GM21381 (cell line): ENCODE results near the gene LRRC75A.

Experiments
- ATAC-seq: cut with Tn5 transposase; IDR thresholded peaks from one replicate; pipeline ENCODE4 v1.9.1; 2021; ENCODE audit warnings: mild to moderate bottlenecking, moderate library complexity; ENCODE audit not compliant: unreplicated experiment

LRRC75A gene

DNA sequence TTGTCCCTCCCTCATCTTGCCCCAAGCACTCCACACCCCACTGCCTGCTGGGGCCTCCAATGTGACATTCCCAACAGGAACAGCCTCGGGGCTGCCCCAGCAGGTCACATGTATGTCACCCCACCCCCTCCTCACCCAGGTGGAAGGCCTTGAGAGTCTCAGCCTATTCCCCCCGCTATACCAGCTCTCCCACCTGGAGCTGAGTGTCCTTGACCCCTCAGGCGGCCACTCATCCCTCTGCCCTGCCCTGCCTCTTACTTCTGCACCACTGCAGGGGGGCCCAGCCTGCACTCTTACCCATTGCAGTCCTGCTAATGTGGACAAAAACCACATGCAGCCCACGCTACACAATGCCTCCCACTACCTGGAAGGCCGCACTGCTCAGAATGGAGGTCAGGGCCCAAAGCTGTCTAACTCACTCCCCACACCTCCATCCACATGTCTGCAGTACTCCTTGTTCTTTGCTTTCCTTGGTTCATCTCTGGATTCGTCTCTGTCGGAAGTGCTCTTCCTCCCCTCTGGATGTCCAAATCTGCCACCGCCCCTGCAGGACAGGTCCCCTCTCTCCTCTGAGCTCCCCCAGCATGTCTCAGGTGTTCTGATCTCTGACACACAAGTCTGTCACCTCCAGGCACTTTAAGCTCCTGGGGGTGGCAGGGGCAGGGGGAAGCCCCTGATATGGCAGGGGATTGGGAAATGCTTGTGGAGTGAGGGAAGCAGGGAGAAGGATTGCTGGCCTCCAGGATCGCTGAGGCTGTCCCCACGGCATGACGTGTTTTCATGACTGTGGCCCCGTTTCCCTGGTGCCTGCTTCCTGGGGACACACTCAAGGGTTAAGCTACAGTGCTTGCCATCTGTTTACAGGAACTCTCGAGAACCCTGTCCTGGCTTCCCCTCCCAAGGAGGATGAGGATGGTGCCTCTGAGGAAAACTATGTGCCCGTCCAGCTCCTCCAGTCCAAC lies 55.8 kb downstream of the LRRC75A start:
- ATAC-seq = no peak

DNA sequence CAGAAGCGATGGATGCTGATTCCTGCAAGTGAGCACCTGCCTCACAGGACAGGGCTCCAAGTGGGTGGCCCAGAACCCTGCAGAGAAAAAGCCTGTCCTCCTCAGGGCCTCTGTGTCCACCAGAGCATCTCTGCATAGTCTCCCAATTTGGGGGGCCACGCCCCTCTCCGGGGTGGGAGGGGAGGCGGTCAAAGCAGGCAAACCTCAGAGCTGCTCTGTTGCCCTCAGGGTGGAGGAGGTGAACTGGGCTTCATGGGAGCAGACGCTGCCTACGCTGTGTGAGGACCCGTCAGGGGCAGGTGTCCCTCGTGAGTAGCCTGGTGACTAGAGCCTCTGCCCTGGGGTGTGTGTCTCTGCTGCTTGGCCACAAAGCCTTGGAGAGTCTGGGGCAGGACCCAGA lies 57.3 kb downstream of the LRRC75A start:
- ATAC-seq = no peak

DNA sequence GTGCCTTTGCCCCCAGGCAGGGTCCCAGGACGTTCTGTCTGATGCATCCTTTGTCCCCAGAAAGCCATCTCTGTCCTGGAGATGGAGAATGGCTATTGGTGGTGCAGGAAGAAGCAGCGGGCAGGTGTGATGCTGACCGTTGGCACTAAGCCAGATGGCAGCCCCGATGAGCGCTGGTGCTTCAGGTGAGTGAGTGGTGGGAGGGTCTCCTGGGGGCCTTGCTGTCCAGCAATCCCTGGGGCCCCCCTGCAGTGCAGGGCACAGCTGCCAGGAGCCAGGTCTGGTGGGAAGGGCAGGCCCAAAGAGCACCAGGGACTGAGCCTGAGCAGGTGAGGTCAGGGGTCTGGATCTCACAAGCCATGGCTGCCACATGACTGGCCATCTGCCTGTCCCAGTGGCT lies 58.5 kb downstream of the LRRC75A start:
- no peak for ATAC-seq

DNA sequence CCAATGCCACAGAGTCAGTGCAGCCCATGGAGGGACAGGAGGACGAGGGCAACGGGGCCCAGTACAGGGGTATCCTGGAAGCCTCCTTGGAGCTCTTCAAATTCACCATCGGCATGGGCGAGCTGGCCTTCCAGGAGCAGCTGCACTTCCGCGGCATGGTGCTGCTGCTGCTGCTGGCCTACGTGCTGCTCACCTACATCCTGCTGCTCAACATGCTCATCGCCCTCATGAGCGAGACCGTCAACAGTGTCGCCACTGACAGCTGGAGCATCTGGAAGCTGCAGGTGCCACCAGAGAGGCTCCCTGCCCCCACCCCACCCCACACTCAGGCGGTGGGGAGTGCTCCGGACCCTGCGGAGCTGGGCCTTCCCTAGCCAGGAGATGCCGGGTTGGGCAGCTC lies 60.0 kb downstream of the LRRC75A start:
- no peak for ATAC-seq

DNA sequence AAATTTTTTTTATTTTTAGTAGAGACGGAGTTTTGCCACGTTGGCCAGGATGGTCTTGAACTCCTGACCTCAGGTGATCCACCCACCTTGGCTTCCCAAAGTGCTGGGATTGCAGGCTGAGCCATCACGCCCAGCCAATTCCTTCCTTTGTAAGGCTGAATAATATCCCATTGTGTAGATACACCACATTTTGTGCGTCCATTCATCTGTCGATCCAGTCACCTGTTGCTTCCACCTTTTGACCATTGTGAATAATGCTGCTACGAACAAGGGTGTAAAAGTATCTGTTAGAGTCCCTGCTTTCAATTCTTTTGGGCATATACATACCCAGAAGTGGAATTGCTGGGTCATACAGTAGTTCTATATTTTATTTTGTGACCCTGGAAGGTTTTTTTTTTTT lies 61.3 kb downstream of the LRRC75A start:
- no peak for ATAC-seq

DNA sequence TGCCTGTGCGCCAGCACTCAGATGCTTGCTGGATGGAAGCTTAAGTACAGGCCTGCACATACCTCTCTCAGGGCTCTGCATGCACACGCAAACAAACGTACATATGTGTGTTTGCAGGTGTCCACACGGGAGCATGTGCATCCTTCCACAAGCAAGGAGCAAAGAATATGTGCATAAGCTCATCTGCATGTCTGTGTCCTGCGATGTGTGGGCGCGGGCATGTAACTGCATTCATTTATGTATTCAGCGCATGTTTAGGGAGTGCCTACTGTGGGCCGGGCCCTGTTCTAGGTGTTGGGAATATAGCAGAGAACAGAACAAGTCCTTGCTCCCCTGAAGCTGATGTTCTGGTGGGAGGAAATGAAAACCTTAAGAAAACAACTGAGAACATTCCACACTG lies 62.9 kb downstream of the LRRC75A start:
- no peak for ATAC-seq

DNA sequence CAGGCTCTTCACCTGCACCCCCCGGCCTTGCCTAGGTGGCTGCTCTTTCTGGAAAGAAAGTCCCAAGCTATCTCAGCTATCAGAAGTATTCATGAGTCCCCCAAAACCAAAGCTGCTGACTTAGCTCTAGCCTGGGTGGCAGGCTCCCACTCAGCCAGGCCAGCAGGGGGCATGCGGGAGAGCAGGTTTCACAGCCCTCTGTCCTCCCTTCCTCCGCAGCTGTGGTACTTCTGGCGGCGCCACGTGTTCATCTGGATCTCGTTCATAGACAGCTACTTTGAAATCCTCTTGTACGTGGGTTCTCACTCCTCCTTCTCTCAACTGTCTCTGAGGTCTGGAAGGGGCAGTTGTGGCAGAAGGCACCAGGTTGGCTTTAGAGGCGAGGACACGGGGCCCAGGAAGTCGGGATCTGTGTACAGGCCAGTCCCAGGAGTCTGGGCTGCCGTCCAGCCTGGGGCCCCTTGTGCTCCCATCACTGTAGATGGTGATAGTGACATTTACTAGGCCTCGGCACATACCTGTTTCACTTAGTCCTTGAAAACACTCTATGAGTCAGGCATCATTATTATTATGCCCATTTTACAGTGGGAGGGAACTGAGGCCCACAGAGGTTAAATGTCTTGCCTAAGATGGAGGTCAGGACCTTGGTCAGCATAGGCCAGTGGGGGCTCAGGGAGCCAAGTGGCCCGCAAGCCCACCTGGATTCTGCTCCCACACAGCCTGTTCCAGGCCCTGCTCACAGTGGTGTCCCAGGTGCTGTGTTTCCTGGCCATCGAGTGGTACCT lies 63.7 kb downstream of the LRRC75A start:
- no peak for ATAC-seq

DNA sequence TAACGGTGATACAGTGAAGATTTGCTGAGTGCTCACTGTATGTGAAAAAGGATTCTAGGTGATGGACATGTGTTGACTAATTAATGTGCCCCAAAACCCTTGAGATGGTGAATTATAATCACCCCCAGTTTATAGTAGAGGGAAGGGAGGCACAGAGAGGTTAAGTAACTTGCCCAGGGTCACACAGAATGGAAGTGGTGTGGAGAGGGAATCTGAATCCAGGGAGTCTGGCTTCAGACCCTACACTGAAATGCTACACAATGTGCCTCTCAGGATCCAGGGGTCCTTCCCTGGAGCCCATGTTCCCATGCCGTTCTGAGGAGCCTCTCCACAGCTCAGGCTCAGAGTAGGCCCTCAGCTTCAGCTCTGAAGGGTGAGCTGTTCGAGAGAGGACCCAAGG lies 65.0 kb downstream of the LRRC75A start:
- ATAC-seq = no peak

DNA sequence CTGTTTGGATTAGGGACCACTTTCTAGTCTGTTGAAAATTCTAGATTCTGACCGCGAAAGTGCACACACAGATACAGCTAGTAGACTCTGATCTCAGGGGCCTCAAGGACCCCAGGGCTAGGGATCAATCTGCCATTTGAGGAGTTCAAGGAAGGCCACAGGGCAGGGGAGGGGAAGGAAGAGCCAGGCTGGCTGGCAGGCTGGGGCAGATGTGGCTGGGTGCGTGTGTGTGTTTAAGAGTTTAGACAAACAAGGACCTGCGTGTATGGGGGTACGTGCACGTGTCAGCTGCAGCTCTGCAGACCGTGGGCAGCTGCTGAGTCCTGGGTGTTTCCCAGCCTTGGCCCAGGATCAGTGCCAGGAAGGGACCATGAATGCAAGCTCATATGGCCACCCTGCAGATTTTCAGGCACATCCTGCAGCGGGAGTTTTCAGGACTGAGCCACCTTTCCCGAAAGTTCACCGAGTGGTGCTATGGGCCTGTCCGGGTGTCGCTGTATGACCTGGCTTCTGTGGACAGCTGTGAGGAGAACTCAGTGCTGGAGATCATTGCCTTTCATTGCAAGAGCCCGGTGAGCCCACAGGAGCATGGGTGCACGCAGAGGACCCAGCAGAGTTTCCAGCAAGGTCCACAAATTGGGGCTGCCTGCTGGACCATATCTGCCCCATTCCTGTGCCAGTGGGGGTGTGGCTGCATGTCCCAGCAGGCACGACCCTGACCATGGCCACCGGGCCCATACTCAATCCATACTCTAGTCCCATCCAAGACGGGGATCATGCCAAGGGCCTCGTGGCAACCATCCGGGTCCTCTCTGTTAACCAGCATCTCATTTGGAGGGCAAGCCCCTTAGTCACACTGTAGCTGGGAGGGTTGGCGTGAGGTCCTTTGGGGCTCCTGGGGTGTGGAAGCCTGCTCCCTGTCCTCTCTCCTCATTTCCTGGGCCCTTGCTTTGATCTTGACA lies 66.0 kb downstream of the LRRC75A start:
- ATAC-seq = no peak

DNA sequence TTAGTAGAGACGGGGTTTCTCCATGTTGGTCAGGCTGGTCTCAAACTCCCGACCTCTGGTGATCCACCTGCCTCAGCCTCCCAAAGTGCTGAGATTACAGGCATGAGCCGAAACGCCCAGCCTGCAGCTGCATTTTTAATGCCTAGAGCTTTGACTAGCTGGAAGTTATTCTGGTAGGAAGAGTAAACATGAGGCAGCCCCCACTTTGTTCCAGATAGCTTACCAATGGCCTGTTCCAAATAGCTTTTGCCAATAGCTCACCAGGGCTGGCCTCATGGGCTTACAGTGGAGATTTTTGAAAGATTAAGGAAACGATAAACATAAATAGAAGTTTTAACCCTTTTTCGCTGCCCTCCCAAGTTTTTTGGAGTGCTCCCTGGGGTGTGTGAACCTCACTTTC lies 66.8 kb downstream of the LRRC75A start:
- ATAC-seq = no peak

DNA sequence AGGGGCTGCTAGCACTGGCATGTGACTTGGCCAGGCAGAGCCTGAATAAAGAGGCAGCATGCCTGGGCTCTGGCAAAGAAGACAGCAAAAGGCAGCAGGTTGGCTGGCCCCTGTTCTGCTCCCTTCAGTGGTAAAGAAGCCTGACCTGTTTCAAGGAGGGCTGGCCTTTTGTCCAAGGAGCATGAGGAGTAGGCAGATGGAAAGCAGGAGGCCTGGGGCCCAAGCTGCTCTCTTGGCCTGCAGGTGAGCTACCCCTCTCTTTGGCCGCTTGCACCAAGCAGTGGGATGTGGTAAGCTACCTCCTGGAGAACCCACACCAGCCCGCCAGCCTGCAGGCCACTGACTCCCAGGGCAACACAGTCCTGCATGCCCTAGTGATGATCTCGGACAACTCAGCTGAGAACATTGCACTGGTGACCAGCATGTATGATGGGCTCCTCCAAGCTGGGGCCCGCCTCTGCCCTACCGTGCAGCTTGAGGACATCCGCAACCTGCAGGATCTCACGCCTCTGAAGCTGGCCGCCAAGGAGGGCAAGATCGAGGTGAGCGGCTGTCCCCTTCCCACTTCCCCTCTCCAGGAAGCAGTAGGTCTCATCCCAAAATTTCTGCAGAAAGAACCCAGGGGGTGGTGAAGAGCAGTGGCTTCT lies 68.6 kb downstream of the LRRC75A start:
- no peak for ATAC-seq

DNA sequence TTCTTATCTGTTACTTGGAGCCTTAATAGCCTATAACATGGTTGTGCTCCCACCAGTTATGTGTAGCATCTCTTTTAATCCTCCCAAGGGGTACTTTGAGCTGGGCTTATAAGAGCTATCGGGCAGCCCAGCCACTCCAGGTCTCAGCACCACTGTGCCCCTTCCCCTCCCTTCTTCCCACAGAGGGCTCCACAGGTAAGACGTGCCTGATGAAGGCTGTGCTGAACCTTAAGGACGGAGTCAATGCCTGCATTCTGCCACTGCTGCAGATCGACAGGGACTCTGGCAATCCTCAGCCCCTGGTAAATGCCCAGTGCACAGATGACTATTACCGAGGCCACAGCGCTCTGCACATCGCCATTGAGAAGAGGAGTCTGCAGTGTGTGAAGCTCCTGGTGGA lies 69.6 kb downstream of the LRRC75A start:
- no peak for ATAC-seq

DNA sequence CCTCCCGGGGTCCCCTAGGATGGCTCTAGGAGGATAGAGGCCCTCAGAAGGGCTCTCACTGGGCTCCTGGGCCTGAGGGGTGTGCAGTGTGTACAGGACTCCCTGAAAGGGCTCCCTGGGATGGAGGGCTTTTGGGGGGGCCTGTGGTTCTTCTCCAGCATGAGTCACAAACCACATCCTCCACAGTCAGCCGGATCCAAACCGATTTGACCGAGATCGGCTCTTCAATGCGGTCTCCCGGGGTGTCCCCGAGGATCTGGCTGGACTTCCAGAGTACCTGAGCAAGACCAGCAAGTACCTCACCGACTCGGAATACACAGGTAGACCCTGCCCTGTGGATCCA lies 72.1 kb downstream of the LRRC75A start:
- no peak for ATAC-seq

DNA sequence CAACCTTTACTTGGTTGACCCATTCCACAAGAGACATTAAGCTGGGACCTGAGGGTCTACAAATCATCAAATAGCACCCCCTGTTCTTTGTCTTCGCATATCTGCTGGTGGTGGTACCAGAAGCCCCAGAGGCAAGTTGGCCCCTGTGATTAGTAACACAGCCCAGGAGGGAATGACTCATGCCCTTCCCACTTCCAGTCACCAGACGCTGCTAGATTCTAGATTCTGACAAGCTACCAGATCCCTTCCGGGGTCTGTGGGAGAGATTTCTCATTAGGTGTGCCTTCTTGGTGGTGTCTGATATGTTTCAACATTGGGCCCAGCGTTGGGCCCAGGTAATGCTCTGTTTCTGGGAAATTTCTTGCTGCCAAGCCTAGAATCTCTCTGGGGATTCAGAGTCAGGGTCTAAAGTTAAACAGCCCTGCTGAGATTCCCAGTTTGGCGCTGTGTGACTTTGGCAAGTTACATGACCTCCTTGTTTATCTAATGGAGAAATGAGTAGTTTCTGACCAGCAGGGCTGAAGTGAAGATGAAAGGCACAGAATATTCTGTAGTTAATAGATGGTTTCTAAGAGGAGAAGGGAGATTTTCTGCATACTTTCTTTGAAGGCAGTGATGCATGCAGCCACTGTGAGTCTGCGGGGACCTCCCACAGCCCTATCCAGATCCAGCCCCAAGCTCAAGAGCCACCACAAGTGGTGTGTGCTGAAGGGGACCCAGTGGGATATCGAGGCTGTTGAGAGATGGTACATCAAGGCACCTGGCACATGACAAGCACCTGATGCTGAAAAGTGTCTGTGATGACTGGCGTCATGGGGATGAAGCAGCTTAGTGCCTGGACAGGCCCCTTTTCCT lies 72.7 kb downstream of the LRRC75A start:
- ATAC-seq = peak; percentile 43

DNA sequence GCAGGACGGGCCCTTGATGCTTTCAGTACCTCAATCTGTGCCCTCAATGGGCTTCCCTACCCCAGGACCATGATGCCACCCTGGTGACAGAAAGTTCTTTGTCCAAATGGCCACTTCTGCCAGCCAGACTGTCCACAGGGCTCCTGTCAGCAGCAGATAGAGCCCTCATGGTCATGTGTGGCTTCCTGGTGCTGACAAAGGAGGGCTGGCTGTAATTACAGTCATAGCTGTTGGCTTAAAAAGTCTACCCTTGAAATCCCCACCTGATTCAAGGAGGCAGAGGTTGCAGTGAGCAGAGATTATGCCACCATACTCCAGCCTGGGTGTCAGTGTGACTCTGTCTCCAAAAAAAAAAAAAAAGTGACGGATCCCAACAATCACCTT lies 73.3 kb downstream of the LRRC75A start:
- ATAC-seq = no peak

DNA sequence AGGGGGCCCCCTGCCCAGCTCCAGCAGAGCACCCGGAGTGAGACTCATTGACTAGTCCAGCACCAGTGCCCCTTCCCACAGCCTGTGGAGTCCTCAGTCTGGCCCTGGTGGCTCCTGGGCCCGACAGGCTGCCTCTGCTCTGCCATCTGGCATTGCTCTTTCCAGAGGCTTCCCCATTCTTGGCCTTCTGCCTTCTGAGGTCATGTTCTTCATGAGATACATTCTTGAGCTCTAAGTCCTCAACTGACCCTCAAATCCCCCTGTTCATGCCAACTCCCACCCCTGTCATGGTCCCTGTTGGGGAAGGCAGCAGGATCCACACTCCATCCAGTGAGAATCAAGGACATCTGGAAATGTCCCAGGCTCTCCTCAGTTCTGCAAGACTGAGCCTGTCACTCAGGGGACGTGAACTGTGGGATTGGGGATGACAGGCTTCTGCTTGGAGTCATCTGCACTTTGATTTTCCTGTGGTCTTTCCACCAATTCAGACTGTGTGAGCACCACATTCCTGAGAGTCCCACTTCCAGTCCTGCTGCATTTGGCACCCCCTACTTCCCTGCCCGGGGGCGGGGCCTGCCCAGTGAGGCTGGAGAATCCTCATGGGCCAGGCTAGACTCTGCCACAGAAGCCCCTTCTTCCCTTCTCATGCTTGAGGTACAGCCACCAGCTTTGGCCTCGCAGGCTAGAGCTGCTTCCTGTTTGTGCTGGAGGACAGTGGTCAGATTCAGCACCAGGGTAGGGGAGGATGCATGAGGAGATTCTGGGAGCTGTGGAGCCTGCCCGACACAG lies 73.9 kb downstream of the LRRC75A start:
- no peak for ATAC-seq

DNA sequence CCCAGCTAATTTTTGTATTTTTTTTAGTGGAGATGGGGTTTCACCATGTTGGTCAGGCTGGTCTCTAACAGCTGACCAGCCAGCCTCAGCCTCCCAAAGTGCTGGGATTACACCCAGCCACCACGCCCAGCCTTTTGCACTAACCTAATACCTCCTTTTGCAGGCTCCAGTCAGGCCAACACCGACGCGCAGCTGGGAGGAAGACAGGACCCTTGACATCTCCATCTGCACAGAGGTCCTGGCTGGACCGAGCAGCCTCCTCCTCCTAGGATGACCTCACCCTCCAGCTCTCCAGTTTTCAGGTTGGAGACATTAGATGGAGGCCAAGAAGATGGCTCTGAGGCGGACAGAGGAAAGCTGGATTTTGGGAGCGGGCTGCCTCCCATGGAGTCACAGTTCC lies 74.6 kb downstream of the LRRC75A start:
- no peak for ATAC-seq

DNA sequence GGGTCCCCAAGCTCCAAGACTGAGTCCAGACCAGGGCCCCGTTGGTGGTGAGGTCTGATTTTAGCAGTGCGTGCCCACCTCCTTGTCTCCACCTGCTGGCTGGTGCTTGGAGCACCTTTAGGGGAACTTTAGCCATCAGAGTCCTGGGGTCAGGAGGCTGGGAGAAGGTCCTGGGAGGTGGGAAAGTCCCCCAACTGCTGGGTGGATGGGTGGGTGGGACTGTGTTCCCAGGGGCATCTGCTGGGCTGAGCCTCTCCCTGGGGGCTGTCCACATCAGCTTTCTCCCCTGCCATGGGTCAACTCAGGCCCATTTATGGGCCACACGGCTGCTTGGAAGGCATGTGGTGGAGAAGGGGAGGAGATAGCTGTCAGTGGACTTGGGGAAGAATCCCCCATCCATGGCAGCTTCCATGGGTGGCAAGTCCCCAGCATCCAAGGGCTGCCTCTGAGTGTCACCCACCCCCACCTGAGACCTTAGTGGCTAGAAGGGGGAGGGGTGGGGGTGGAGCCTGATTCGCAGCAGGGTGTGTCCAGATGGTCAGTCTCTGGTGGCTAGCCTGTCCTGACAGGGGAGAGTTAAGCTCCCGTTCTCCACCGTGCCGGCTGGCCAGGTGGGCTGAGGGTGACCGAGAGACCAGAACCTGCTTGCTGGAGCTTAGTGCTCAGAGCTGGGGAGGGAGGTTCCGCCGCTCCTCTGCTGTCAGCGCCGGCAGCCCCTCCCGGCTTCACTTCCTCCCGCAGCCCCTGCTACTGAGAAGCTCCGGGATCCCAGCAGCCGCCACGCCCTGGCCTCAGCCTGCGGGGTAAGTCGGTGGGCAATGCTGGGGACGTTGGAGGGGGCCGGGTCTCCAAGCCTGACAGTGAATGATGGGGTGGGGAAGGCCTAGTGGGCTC lies 76.7 kb downstream of the LRRC75A start, which contains the start of gene TRPV2:
Gene TRPV2, plus strand, starts transcription at position 541 of the 894 bp plus-strand sequence. CDS start 2,098 bp downstream, outside the sequence.
- peak; percentile 44 for ATAC-seq
